ENCODE measurements around the gene RELN. TPM values are rescaled to one million over a fixed set of nuclear protein-coding genes. Genes with fewer than 3 reads are reported as not detected.

Gene RELN
- total and polyA plus RNA-seq, 9 of the 15 experiments (the other 6 are each of a cell fraction or from before 2014, with no cell fraction given): 12.9 to 43.2 (median 18.1) TPM

GRCh38 chr7:103447073-103447960 is 542.1 kb downstream of the RELN start (continued):
- TF ChIP-seq, protein P1, sequence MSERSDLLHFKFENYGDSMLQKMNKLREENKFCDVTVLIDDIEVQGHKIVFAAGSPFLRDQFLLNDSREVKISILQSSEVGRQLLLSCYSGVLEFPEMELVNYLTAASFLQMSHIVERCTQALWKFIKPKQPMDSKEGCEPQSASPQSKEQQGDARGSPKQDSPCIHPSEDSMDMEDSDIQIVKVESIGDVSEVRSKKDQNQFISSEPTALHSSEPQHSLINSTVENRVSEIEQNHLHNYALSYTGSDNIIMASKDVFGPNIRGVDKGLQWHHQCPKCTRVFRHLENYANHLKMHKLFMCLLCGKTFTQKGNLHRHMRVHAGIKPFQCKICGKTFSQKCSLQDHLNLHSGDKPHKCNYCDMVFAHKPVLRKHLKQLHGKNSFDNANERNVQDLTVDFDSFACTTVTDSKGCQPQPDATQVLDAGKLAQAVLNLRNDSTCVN (CRISPR knock-in tag; IDR thresholded peaks at IDR 0.05): no peak
- TF ChIP-seq EZH2 (IDR thresholded peaks at IDR 0.05; ENCODE audit: borderline replicate concordance, low read depth, low read length) (0 out of 2 replicates have a peak, but pooled peaks have one; percentile 50), GATAD2A (IDR thresholded peaks at IDR 0.05) (no peak), JUNB (CRISPR knock-in tag; conservative IDR thresholded peaks at IDR 0.05) (no peak), CTCF (IDR thresholded peaks at IDR 0.05 in 2 of 3, conservative IDR thresholded peaks at IDR 0.05 in 1 of 3; ENCODE audit: insufficient read depth in 2 of 3, low read depth in 1 of 3, low read length in 3 of 3) (peak; percentile 85 to 94 (median 92)), XRCC5 (IDR thresholded peaks at IDR 0.05; ENCODE audit: low read depth, low read length) (peak; percentile 54; the same call in 1 of the 2 replicates), ELF4 (CRISPR knock-in tag; IDR thresholded peaks at IDR 0.05) (no peak), RAD21 (CRISPR knock-in tag; conservative IDR thresholded peaks at IDR 0.05 in 1 of 2, IDR thresholded peaks at IDR 0.05 in 1 of 2) (peak; percentile 72 to 91), NCOA2 (IDR thresholded peaks at IDR 0.05; ENCODE audit: partially characterized antibody in 2 of 2) (no peak), ZNF384 (IDR thresholded peaks at IDR 0.05; ENCODE audit: low read depth, low read length) (peak; percentile 27; the same call in 1 of the 2 replicates), RBBP5 (IDR thresholded peaks at IDR 0.05; ENCODE audit: borderline replicate concordance, insufficient read depth, low read length, poor library complexity, severe bottlenecking) (no peak), SMC3 (conservative IDR thresholded peaks at IDR 0.05; ENCODE audit: insufficient read depth, low read depth, low read length) (peak; percentile 93), SMARCB1 (IDR thresholded peaks at IDR 0.05; ENCODE audit: insufficient read length, low read depth) (no peak), SREBF1 (IDR thresholded peaks at IDR 0.05; ENCODE audit: borderline replicate concordance, low read depth, low read length) (no peak), RB1 (IDR thresholded peaks at IDR 0.05; ENCODE audit: low read depth) (peak; percentile 19; the same call in 1 of the 2 replicates), FOS (IDR thresholded peaks at IDR 0.05; ENCODE audit: extremely low read depth, insufficient read length) (no peak)
